Stimulated activated CD4-positive, alpha-beta T cell treated with anti-CD3 and anti-CD28 coated beads, Interleukin-1b, Interleukin-23, amount 100 ng/mL, for 4 hours (primary cell): Measurements from ENCODE around the gene MT1A.
"Not testable (repeated sequence)": the region's sequence is repeated elsewhere in the genome, so short reads cannot be mapped to it uniquely, and the experiment has no call there.

Experiments used
- DNase-seq, 2 donors: peaks; one replicate each; pipeline ENCODE4 v3.0.0-alpha.2; 2020; ENCODE audit warnings: low read depth in 2 of 2

Gene MT1A

GRCh38 chr16:56657555-56658326 is 19.3 kb downstream of the MT1A start, which contains the start of gene MT1F:
Gene MT1F, plus strand, starts transcription at chr16:56657959. Its CDS starts 100 bp downstream, at chr16:56658059.
- peak; percentile 37 to 71 for DNase-seq

- DNase-seq = no peak
Measured at GRCh38 chr16:56658327-56658875, 19.9 kb downstream of the MT1A start.

- DNase-seq = no peak
Measured at GRCh38 chr16:56662357-56663354, 24.2 kb downstream of the MT1A start.

- no peak for DNase-seq
Measured at GRCh38 chr16:56664506-56664905, 26.0 kb downstream of the MT1A start.

DNA sequence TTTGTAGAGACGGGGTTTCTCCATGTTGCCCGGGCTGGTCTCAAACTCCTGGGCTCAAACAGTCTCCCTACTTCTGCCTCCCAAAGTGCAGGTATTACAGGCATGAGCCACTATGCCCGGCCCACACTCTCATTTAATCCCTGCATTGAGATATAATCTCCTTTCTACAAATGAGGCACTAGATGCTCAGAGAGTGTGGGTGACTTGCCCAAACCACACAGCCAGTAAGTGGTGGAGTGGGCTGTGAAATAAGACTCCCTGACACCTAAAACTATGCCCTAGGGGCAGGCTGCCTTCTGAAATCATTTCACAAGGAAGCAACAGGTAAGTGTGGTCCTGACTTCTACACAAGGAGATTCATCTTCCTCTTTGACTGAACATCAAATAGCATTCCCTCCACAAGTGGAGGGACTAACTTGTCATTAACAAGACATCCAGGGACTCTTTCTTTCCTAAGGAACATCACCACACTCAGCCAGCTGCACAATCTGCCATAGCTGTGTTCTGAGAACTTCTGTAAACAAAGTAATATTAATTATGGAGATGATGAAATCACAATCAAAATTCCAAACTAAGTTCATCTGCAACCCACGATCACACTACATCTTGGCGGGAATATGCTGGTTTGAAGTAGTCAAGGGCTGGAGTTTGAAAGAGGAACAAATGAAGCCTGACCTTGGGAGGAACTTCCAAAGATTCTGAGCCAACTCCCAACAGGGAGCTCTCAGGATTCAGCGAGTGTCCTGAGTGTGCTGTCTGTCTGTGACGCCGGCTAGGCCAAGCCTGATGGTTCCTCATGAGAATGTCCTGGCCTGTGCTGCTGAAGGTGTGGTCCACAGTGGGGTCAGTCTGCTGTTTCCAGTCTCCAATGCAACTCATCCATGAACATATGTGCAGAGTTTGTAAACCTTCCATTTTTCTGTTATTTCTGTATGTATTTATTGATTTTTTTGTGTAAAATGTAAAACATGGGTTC is 27.1 kb downstream of the MT1A start:
- DNase-seq = not testable (repeated sequence)

DNA sequence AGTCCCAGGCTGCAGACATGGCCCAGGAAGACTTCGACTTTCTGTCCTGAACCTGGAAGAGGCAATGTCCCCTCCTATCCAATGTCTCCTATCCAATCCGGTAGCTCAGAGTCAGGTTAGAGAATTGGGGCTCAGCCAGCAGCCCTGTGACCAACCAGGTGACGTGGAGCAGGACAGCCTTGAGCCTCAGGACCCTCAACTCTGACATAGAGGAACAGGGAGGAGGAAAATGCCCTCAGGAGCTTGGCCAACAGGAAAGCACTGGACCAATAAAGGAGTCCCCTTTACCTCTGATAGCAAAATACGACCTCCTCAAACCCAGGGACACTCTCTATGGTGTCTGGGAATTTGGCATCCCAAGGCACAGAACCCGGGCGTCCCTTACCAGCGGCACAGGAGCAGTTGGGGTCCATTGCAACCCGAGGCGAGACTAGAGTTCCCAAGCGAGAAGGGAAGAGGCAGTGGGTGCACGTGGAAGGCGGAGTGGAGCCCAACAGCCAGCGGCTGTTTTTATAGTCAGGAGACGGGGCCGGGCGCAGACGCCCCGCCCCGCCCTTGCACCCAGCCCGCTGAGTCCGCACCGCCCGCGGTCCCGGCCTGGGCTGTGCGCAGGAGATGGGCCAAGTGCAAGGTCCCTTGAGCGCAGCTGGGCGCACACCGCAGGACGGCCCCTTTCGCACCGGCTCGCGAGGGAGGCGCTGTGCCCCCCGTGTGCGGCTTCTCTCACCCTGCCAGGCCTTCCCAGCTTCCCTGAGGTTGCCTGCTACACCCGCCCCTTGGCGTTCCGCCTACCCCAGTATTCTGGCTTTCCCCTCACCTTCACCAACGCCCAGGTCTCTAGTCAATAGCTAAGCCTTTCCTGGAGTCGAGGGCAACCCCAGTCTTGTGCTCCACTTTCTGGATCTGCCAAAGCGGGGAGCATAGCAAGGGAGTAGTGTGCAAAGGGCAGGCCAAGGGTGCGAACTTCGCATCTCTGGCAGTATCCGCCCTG is 29.4 kb downstream of the MT1A start, which contains the start of gene MT1G:
Gene MT1G (minus strand): TSS at position 485 of the 991 bp plus-strand sequence. CDS start 72 bp downstream, at position 413.
- peak in 1 of 2 donors; percentile 29 for DNase-seq

- DNase-seq = no peak
Measured at GRCh38 chr16:56669005-56669839, 30.8 kb downstream of the MT1A start, which contains the start of gene MT1H. Gene MT1H, plus strand, starts transcription at chr16:56669814. Its CDS starts 71 bp downstream, at chr16:56669885.

GRCh38 chr16:56669840-56670619 is 31.6 kb downstream of the MT1A start:
- DNase-seq = no peak

GRCh38 chr16:56670620-56670934 is 32.1 kb downstream of the MT1A start:
- DNase-seq = no peak

DNA sequence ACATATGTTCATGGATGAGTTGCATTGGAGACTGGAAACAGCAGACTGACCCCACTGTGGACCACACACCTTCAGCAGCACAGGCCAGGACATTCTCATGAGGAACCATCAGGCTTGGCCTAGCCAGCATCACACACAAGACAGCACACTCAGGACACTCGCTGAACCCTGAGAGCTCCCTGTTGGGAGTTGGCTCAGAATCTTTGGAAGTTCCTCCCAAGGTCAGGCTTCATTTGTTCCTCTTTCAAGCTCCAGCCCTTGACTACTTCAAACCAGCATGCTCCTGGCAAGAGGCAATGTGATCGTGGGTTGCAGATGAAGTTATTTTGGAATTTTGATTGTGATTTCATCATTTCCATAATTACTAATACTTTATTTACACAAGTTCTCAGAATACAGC is 33.2 kb downstream of the MT1A start:
- not testable (repeated sequence) for DNase-seq

- not testable (repeated sequence) for DNase-seq
Measured at GRCh38 chr16:56672171-56672570, 33.7 kb downstream of the MT1A start.

GRCh38 chr16:56672761-56673536 is 34.5 kb downstream of the MT1A start:
- no peak for DNase-seq

- DNase-seq = no peak
Measured at GRCh38 chr16:56673921-56674320, 35.5 kb downstream of the MT1A start.

DNA sequence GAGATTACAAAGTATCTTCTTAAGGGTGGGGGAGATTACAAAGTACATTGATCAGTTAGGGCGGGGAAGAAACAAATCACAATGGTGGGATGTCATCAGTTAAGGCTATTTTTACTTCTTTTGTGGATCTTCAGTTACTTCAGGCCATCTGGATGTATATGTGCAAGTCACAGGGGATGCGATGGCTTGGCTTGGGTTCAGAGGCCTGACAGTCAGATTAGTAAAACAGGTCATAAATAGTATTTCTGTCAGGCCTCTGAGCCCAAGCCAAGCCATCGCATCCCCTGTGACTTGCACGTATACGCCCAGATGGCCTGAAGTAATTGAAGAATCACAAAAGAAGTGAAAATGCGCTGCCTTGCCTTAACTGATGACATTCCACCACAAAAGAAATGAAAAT is 36.1 kb downstream of the MT1A start:
- not testable (repeated sequence) for DNase-seq

- peak; percentile 41 to 44 for DNase-seq
Measured at GRCh38 chr16:56675685-56676210, 37.3 kb downstream of the MT1A start.

DNA sequence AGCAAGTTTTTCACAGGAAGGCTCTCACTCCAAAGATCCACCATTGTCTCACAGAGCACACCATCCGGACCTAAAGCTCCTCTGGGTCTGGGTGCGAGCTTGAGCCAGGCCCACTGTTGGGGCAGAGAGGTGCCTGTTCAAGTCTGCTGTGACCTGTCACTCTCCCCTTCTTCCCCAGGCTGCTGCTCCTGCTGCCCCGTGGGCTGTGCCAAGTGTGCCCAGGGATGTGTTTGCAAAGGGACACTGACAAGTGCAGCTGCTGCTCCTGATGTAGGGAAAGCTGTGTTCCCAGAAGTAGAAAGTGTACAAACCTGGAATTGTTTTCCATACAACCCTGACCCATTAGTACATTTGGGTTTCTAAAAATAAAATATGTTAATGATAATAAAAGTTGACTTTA is 39.0 kb downstream of the MT1A start:
- no peak for DNase-seq
